BJ (cell line): ENCODE results near the gene TRAPPC12. TPM values are rescaled to one million over a fixed set of nuclear protein-coding genes. Genes with fewer than 3 reads are reported as not detected.

Experiments used
- CTCF ChIA-PET: fragments of 350-600 bp; formaldehyde crosslinking; extraction: SDS; loops from one replicate; lab custom pipeline; 2021; ENCODE audit warnings: antibody characterized with exemption, inconsistent platforms; lab: Yijun Ruan, JAX
- POLR2A ChIA-PET: fragments of 300-600 bp; sonication (Branson Sonifier 250); formaldehyde crosslinking; extraction: SDS; loops from one replicate; lab custom pipeline; 2021; ENCODE audit warnings: antibody characterized with exemption; lab: Charles Lee
- DNase-seq: peaks from one replicate; pipeline ENCODE4 v3.0.0-alpha.2; 2011; ENCODE audit warnings: low read depth
- H3K27me3 ChIP-seq: 2 replicates; pipeline ENCODE4 v1.6.0; 2011; ENCODE audit warnings: low read length; ENCODE audit not compliant: control insufficient read depth, insufficient read depth
- H3K36me3 ChIP-seq: 2 replicates; pipeline ENCODE4 v1.5.1; 2011; ENCODE audit warnings: low read length; ENCODE audit not compliant: control insufficient read depth, insufficient read depth
- H3K4me3 ChIP-seq: 2 replicates; pipeline ENCODE4 v1.5.1; 2011; ENCODE audit warnings: low read depth, mild to moderate bottlenecking, control low read depth, low read length
- polyA plus RNA-seq: library from polyadenylated mRNA; depleted of rRNA; stranded (reverse); fragments of >200 nt; gene quantifications from 2 replicates; pipeline ENCODE4 v1.2.3, GENCODE V29; 2011
- TF ChIP-seq, protein P1 (sequence below): IDR thresholded peaks from 2 replicates; pipeline ENCODE4 v1.5.1; 2011; ENCODE audit warnings: low read depth, mild to moderate bottlenecking, control low read depth, inconsistent platforms, low read length, moderate library complexity; ENCODE audit not compliant: insufficient read depth

Gene TRAPPC12
- polyA plus RNA-seq, 1 experiment: 57.8 TPM

DNA sequence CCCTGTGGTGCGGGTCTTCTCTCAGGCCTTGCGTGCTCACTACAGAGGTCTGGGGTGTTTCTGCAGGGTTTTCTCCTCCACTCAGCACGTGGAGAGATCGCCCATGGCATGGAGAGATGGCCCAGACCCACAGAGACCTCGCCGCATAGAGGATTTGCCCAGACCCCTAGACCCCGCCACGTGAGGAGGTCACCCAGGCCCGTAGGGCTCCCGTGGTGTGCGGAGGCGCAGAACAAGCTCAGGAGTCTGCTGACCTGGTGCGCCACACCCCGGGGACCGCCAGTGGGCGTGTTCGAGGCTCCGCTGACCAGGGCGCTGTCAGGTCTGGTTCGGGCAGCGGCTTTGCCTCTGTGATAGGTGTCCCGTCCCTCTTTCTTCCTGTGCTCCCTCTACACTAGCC, 75.3 kb downstream of the TRAPPC12 start:
- POLR2A ChIA-PET: no interaction called here
- DNase-seq: no peak
- H3K27me3 ChIP-seq: no peaks in the 10 kb centered on the region
- H3K4me3 ChIP-seq: no peak overlapping the region
- H3K36me3 ChIP-seq: peaks cover 24% of the 10 kb centered on the region
- CTCF ChIA-PET: no interaction called here
- TF ChIP-seq, protein P1, sequence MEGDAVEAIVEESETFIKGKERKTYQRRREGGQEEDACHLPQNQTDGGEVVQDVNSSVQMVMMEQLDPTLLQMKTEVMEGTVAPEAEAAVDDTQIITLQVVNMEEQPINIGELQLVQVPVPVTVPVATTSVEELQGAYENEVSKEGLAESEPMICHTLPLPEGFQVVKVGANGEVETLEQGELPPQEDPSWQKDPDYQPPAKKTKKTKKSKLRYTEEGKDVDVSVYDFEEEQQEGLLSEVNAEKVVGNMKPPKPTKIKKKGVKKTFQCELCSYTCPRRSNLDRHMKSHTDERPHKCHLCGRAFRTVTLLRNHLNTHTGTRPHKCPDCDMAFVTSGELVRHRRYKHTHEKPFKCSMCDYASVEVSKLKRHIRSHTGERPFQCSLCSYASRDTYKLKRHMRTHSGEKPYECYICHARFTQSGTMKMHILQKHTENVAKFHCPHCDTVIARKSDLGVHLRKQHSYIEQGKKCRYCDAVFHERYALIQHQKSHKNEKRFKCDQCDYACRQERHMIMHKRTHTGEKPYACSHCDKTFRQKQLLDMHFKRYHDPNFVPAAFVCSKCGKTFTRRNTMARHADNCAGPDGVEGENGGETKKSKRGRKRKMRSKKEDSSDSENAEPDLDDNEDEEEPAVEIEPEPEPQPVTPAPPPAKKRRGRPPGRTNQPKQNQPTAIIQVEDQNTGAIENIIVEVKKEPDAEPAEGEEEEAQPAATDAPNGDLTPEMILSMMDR: no peak

DNA sequence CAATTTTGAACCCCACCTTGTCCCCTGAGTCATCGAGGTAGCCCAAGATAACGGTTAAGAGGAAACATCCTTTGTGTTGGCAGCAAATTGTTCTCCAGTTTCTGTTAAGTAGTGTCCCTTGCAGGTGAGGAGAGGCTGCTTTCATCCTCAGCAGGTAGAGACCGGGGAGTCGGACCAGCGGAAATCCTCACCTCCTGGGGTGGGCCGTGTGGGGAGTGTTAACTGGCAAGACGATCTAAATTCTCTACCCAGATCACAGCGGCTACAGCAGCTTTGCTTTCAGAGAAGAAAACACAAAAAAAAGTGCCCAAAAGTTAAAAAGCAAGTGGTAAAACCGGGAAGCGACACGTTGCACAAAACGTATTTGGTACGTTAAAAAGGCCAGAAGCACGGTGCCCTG, 76.6 kb downstream of the TRAPPC12 start:
- TF ChIP-seq, protein P1: no peak
- ChIA-PET POLR2A (no interaction called here), CTCF (interaction anchor here (1.2 to 2.1 kb wide), 2 partner anchors 8 to 32 kb away, joined by 3 to 5 read pairs; no protein-coding TSS in a partner anchor)
- Histone ChIP-seq H3K4me3 (no peak overlapping the region), H3K27me3 (no peaks in the 10 kb centered on the region), H3K36me3 (peaks cover 26% of the 10 kb centered on the region)
- no peak for DNase-seq

DNA sequence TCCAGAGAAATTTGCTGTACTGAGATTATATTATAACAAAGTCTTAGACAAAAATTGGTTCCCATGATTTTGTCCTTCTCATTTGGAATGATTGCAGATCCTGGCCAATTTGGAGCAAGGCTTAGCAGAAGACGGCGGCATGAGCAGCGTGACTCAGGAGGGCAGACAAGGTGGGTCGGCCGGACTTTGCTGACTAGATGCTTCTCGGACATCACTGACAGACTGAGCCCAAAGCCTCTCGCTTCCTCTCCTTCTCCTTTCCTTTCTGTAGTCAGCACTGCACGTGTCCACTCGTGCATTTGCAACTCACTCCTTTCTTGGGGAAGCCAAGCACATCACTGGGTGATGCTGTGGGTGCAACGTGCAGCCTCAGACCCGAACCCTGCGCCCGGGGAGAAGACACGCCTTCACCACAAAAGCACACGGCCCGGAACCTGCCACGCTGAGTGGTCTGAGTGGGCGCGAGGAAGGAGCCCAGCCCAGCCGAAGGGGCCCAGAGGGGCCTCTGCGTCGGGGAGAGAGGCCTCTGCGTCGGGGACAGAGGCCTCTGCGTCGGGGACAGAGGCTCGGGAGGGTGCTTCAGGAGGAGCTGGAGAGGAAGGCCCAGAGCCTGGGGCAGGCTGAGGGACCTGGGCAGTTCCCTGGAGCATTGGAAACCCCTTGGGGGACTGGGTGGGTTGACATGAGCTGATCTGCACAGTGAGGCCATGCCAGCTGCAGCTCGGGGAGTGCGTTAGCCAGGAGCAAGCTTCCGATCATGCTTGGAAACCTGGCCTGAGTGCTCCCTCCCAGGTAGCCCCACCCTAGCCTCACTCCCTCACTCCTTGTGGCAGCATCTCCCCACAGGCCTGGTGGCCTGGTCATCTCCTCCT, 78.3 kb downstream of the TRAPPC12 start:
- Histone ChIP-seq H3K4me3 (no peak overlapping the region), H3K27me3 (no peaks in the 10 kb centered on the region), H3K36me3 (peaks cover 26% of the 10 kb centered on the region)
- POLR2A ChIA-PET: no interaction called here
- CTCF ChIA-PET: interaction anchor here (1.2 to 1.3 kb wide), 2 partner anchors 10 to 194 kb away, joined by 3 to 4 read pairs; no protein-coding TSS in a partner anchor
- no peak for DNase-seq
- TF ChIP-seq, protein P1: no peak

DNA sequence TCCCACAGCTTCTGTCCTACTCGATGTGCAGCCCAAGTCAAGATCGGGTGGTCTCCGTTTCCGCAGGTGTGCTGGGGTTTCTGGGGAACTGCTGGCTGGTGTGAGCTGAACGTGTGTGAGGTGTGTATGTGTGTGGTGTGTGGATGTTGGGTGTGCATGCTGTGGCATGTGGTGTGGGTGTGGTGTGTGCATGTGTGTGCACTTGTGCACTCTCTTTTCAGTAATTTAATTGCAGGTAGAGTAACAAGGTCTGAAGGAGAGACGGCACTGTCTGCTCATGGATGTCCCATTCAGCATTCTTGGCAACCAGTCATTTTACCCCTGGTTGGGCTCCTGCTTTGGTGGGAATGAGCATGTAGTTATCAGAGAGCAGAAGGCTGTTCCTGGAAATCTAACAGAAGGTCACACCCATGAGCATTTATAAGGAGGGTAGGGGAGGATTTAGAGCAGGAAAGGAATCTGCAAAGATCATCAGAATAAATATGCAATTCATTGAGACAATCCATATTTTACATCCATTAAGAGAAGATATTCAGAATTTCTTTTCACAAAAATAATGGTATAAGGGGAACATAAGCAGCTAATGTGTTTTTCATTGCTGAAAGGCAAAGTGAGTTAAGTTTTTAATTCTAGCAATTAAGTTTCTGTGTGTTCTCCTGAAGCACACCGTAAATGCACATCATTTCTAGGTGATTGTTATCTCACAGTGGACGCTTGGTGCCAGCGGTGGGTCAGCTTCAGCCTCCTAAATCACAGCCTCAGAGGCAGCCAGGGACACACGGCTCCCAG, 79.1 kb downstream of the TRAPPC12 start:
- Histone ChIP-seq H3K4me3 (no peak overlapping the region), H3K36me3 (peaks cover 24% of the 10 kb centered on the region), H3K27me3 (no peaks in the 10 kb centered on the region)
- CTCF ChIA-PET: interaction anchor here (1.3 kb wide), 1 partner anchor 193 kb away, joined by 4 read pairs; no protein-coding TSS in a partner anchor
- POLR2A ChIA-PET: no interaction called here
- TF ChIP-seq, protein P1: no peak
- no peak for DNase-seq
